ENCODE results near the gene NOP14. TPM values are rescaled to one million over a fixed set of nuclear protein-coding genes. Genes with fewer than 3 reads are reported as not detected.
"Not testable (repeated sequence)": the region's sequence is repeated elsewhere in the genome, so short reads cannot be mapped to it uniquely, and the experiment has no call there.

NOP14 gene
- total RNA-seq, 2 donors from 2014 or later, result 91.5 to 136 TPM

- peaks cover under 1% of the 10 kb centered on the region for H3K36me3 Mint-ChIP-seq
- peaks cover 17 to 24% of the 10 kb centered on the region in 2 donors for H3K4me1 Mint-ChIP-seq (ENCODE audit: low read depth in 2 of 2)
- ATAC-seq, result no peak
- DNase-seq (ENCODE audit: low spot score), result no peak
- H3K4me3 Mint-ChIP-seq, result no peak overlapping the region
- peak overlapping the region in 1 of 2 donors; percentile 82 for H3K27ac Mint-ChIP-seq
- no peaks in the 10 kb centered on the region for H3K9me3 Mint-ChIP-seq
- H3K27me3 Mint-ChIP-seq, result no peaks in the 10 kb centered on the region
Observed at GRCh38 chr4:2927016-2927695, 36.0 kb downstream of the NOP14 start.

GRCh38 chr4:2925931-2926860 is 37.0 kb downstream of the NOP14 start:
- peak overlapping the region in 1 of 2 donors; percentile 82 for H3K27ac Mint-ChIP-seq
- ATAC-seq (no peak), DNase-seq (ENCODE audit: low spot score) (peak; percentile 29)
- no peaks in the 10 kb centered on the region for H3K27me3 Mint-ChIP-seq
- H3K36me3 Mint-ChIP-seq, result peaks cover 9% of the 10 kb centered on the region
- H3K4me1 Mint-ChIP-seq (ENCODE audit: low read depth in 2 of 2), result peaks cover 20 to 27% of the 10 kb centered on the region in 2 donors
- H3K4me3 Mint-ChIP-seq, result no peak overlapping the region
- H3K9me3 Mint-ChIP-seq, result no peaks in the 10 kb centered on the region

GRCh38 chr4:2925496-2925895 is 37.7 kb downstream of the NOP14 start:
- peaks cover 14% of the 10 kb centered on the region for H3K36me3 Mint-ChIP-seq

GRCh38 chr4:2924765-2925301 is 38.4 kb downstream of the NOP14 start:
- no peak for ATAC-seq
- peak overlapping the region in 1 of 2 donors; percentile 65 for H3K27ac Mint-ChIP-seq
- DNase-seq (ENCODE audit: low spot score), result peak; percentile 39
- H3K36me3 Mint-ChIP-seq, result peaks cover 20% of the 10 kb centered on the region
- peaks cover 31 to 37% of the 10 kb centered on the region in 2 donors for H3K4me1 Mint-ChIP-seq (ENCODE audit: low read depth in 2 of 2)
- no peak overlapping the region for H3K4me3 Mint-ChIP-seq
- no peaks in the 10 kb centered on the region for H3K27me3 Mint-ChIP-seq
- no peaks in the 10 kb centered on the region for H3K9me3 Mint-ChIP-seq

More at GRCh38 chr4:2925496-2925895, 37.7 kb downstream of the NOP14 start:
- H3K4me3 Mint-ChIP-seq, result no peak overlapping the region
- peaks cover 24 to 32% of the 10 kb centered on the region in 2 donors for H3K4me1 Mint-ChIP-seq (ENCODE audit: low read depth in 2 of 2)
- DNase-seq (ENCODE audit: low spot score) (peak; percentile 39), ATAC-seq (no peak)
- no peaks in the 10 kb centered on the region for H3K9me3 Mint-ChIP-seq
- H3K27me3 Mint-ChIP-seq, result no peaks in the 10 kb centered on the region
- H3K27ac Mint-ChIP-seq, result peak overlapping the region in 1 of 2 donors; percentile 65

- DNase-seq (ENCODE audit: low spot score) (peak; percentile 8), ATAC-seq (no peak)
- H3K4me3 Mint-ChIP-seq, result no peak overlapping the region
- peaks cover 26% of the 10 kb centered on the region for H3K36me3 Mint-ChIP-seq
- H3K4me1 Mint-ChIP-seq (ENCODE audit: low read depth in 2 of 2), result peaks cover 37 to 42% of the 10 kb centered on the region in 2 donors
- no peaks in the 10 kb centered on the region for H3K27me3 Mint-ChIP-seq
- H3K27ac Mint-ChIP-seq, result peak overlapping the region in 1 of 2 donors; percentile 65
- H3K9me3 Mint-ChIP-seq, result no peaks in the 10 kb centered on the region
Observed at GRCh38 chr4:2924286-2924685, 38.9 kb downstream of the NOP14 start.

GRCh38 chr4:2923668-2924173 is 39.5 kb downstream of the NOP14 start:
- H3K9me3 Mint-ChIP-seq, result no peaks in the 10 kb centered on the region
- ATAC-seq (no peak), DNase-seq (ENCODE audit: low spot score) (no peak)
- peak overlapping the region; percentile 27 for H3K4me3 Mint-ChIP-seq
- peak overlapping the region; percentile 89 to 92 for H3K27ac Mint-ChIP-seq
- peaks cover 26% of the 10 kb centered on the region for H3K36me3 Mint-ChIP-seq
- no peaks in the 10 kb centered on the region for H3K27me3 Mint-ChIP-seq
- peaks cover 38 to 41% of the 10 kb centered on the region in 2 donors for H3K4me1 Mint-ChIP-seq (ENCODE audit: low read depth in 2 of 2)

- Mint-ChIP-seq H3K4me3 (peak overlapping the region; percentile 63), H3K36me3 (peaks cover 31% of the 10 kb centered on the region), H3K27ac (peak overlapping the region; percentile 89 to 92), H3K4me1 (ENCODE audit: low read depth in 2 of 2) (peaks cover 44 to 47% of the 10 kb centered on the region in 2 donors), H3K9me3 (no peaks in the 10 kb centered on the region), H3K27me3 (no peaks in the 10 kb centered on the region)
- peak; percentile 53 to 64 for ATAC-seq
- peak; percentile 64 for DNase-seq (ENCODE audit: low spot score)
Observed at GRCh38 chr4:2923141-2923551, 40.1 kb downstream of the NOP14 start.

GRCh38 chr4:2922453-2923101 is 40.6 kb downstream of the NOP14 start:
- peaks cover 34% of the 10 kb centered on the region for H3K36me3 Mint-ChIP-seq
- H3K4me3 Mint-ChIP-seq, result peak overlapping the region; percentile 63
- H3K4me1 Mint-ChIP-seq (ENCODE audit: low read depth in 2 of 2), result peaks cover 49 to 53% of the 10 kb centered on the region in 2 donors

GRCh38 chr4:2918714-2919113 is 44.5 kb downstream of the NOP14 start:
- not testable (repeated sequence) for H3K4me3 Mint-ChIP-seq; H3K27me3 Mint-ChIP-seq; ATAC-seq; DNase-seq (ENCODE audit: low spot score); H3K9me3 Mint-ChIP-seq
- Mint-ChIP-seq H3K27ac (peak overlapping the region; percentile 6 to 20), H3K4me1 (ENCODE audit: low read depth in 2 of 2) (peaks cover 66 to 67% of the 10 kb centered on the region in 2 donors), H3K36me3 (peaks cover 44% of the 10 kb centered on the region)

More at GRCh38 chr4:2922453-2923101, 40.6 kb downstream of the NOP14 start:
- H3K27ac Mint-ChIP-seq, result peak overlapping the region; percentile 89 to 92
- not testable (repeated sequence) for H3K27me3 Mint-ChIP-seq, H3K9me3 Mint-ChIP-seq
- ATAC-seq (peak; percentile 55 to 59), DNase-seq (ENCODE audit: low spot score) (peak; percentile 76)

- H3K27me3 Mint-ChIP-seq; H3K4me3 Mint-ChIP-seq; H3K9me3 Mint-ChIP-seq; DNase-seq (ENCODE audit: low spot score); ATAC-seq: not testable (repeated sequence)
- H3K27ac Mint-ChIP-seq, result peak overlapping the region; percentile 6 to 20
- H3K36me3 Mint-ChIP-seq, result peaks cover 44% of the 10 kb centered on the region
- peaks cover 62 to 63% of the 10 kb centered on the region in 2 donors for H3K4me1 Mint-ChIP-seq (ENCODE audit: low read depth in 2 of 2)
Observed at GRCh38 chr4:2918300-2918699, 44.9 kb downstream of the NOP14 start.

- Mint-ChIP-seq H3K4me1 (ENCODE audit: low read depth in 2 of 2) (peaks cover 51 to 52% of the 10 kb centered on the region in 2 donors), H3K36me3 (peaks cover 39% of the 10 kb centered on the region), H3K27ac (peak overlapping the region; percentile 12 to 20)
- H3K27me3 Mint-ChIP-seq; H3K4me3 Mint-ChIP-seq; DNase-seq (ENCODE audit: low spot score); H3K9me3 Mint-ChIP-seq; ATAC-seq: not testable (repeated sequence)
Observed at GRCh38 chr4:2916696-2917095, 46.5 kb downstream of the NOP14 start.

- Mint-ChIP-seq H3K4me3 (no peak overlapping the region), H3K9me3 (no peaks in the 10 kb centered on the region), H3K27me3 (no peaks in the 10 kb centered on the region), H3K36me3 (peaks cover 34% of the 10 kb centered on the region), H3K27ac (no peak overlapping the region), H3K4me1 (ENCODE audit: low read depth in 2 of 2) (peaks cover 45 to 46% of the 10 kb centered on the region in 2 donors)
- ATAC-seq (no peak), DNase-seq (ENCODE audit: low spot score) (no peak)
Observed at GRCh38 chr4:2915789-2916188, 47.4 kb downstream of the NOP14 start.

Measured in natural killer cell treated with Interleukin-12 subunit alpha and Interleukin-12 subunit beta and Interleukin-15 and Interleukin-18, amount 100 ng/mL, for 72 hours (primary cell).